GM18505 (cell line): ENCODE results near the gene SESN1.

Experiments used
- ATAC-seq: cut with Tn5 transposase; IDR thresholded peaks from one replicate; pipeline ENCODE4 v1.9.1; 2021; ENCODE audit not compliant: unreplicated experiment
- POLR2A ChIP-seq: IDR thresholded peaks from 4 replicates; pipeline ENCODE4 v1.6.1; 2011; ENCODE audit warnings: borderline replicate concordance; ENCODE audit not compliant: insufficient read depth, insufficient read length; ENCODE audit errors: extremely low read depth

SESN1 gene

DNA sequence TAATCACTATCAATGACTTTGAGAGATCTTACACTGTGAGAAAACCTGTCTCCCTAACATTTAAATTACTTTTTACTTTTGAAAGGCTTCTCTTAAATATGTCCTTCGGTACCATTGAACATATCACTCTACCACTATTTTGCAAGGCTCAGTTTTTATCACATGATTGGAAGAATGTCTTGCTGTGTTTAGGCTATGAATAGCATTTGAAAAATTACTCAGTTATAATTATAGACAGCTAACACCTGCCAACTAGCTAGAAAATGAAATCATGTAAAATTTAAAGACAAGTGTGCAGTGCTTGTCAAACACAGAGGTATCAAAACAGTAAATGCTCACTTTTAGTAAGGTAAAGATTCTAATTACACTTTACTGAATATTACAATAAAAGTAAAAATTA, 11.0 kb downstream of the SESN1 start:
- TF ChIP-seq POLR2A, result no peak
- no peak for ATAC-seq

DNA sequence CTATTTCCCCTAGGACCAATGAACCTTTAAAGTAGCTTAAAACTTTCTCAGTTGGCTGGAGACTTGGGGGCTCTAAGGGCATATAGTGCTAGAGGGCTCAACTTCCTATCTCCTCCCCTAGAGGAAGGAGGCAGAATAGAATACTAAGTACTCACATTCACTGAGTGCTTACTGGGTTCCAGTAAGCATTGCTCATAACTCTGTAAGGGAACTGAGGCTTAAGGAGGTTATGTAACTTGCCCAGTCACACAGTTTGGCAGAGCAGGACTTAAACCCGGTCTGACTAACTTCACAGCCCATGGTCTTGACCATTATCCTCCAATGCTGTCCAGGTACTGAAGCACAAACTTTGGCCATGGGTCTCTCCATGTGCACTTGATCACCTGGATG, 12.5 kb downstream of the SESN1 start:
- no peak for ATAC-seq
- no peak for TF ChIP-seq POLR2A

GRCh38 chr6:109081516-109082187, 13.0 kb downstream of the SESN1 start:
- TF ChIP-seq POLR2A, result no peak
- ATAC-seq, result no peak

DNA sequence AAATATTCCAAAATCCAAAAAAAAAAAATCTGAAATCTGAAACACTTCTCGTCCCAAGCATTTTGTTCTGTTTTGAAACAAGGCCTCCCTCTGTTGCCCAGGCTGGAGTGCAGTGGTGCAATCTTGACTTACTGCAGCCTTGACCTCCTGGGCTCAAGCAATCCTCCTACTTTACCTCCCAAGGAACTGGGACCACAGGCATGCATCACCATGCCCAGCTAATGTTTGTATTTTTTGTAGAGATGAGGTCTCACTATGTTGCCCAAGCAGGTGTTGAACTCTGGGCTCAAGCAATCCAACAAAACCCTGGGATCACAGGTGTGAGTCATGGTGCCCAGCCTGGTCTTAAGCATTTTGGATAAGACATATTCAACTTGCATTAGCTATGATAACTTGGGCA, 13.6 kb downstream of the SESN1 start:
- TF ChIP-seq POLR2A, result no peak
- ATAC-seq, result no peak

DNA sequence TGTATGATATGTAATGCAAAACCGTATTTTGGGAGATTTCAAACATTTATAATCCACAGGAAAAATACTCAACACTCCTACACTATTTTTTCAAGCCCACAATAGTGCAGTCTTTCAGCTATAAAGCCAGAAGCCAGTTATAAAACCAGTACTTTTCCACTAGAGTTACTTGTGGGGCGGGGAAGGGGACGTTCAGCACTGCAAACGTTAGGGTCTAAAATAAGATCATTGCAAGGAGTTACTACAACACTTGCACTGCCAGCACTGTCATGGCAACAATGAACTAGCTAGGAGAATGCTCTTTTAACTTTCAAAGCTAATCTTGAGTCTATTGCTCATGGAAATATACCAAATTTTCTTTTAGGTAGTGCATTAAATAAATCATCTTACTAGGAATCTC, 14.7 kb downstream of the SESN1 start:
- no peak for TF ChIP-seq POLR2A
- no peak for ATAC-seq

- no peak for TF ChIP-seq POLR2A
- no peak for ATAC-seq
Observed at GRCh38 chr6:109076377-109076776, 18.3 kb downstream of the SESN1 start.

DNA sequence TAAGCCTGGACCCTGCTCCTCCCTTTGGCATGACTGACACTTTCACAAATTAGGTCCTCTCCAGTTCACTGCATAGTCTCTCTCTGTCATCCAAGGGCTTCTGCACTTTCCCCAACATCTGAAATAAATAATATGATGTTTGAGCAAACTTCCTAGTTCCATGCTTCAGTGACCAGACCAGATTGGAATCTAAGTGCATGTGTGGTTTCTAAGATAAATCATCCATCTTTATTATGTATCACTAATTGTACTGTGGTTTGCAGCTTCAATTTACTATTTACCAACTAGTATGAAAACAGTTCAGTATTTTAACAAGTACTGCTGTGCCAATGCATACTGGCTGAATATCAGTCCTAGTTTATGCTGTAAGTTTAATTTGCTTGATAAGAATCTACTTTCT, 18.7 kb downstream of the SESN1 start:
- no peak for TF ChIP-seq POLR2A
- no peak for ATAC-seq

DNA sequence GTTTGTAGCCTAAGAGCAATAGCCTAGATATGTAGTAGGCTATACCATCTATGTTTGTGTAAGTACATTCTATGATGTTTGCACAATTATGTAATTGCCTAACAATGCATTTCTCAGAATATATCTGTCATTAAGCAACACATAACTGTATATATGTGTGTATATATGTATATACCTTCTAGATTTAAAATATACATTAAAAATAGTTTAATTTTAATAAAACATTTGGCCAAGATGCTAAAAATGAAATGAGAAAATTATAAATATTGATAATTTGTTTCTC, 20.6 kb downstream of the SESN1 start:
- TF ChIP-seq POLR2A, result no peak
- ATAC-seq, result no peak

DNA sequence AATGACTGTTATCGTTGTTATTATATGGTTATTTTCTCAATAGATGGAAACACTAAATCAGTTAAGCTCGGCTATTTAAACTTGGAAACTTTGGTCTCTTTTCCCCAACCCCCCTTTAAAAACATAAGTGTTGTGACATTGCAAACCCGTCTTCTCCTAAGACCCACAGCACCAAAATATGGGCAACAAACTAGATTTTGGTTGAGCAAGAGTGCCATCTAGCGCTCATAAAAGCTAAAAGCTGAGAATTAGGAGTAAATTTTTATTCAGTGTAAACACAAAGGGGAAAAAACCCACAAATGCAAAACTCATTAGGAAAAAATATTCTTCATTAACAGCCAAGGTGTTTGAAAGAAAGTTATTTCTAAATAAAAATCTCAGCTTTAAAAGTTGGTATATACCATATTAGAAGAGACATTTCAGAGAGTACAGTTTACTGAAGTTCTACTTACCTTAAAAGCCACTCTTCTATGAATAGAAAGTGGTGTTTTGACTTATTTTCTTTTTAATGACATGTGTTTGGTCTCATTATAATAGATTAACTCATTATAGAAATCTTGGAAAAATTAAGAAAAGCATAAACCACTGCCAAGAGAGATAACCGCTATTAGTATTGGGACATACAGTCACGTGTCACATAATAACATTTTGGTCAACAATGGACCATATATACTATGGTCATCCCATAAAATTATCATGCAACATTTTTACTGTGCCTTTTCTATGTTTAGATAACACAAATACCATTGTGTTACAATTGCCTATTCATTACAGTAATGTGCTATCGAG, 21.1 kb downstream of the SESN1 start:
- TF ChIP-seq POLR2A, result no peak

GRCh38 chr6:109071125-109071917, 23.3 kb downstream of the SESN1 start:
- no peak for TF ChIP-seq POLR2A
- no peak for ATAC-seq

More for the DNA sequence above, 21.1 kb downstream of the SESN1 start:
- ATAC-seq, result no peak

DNA sequence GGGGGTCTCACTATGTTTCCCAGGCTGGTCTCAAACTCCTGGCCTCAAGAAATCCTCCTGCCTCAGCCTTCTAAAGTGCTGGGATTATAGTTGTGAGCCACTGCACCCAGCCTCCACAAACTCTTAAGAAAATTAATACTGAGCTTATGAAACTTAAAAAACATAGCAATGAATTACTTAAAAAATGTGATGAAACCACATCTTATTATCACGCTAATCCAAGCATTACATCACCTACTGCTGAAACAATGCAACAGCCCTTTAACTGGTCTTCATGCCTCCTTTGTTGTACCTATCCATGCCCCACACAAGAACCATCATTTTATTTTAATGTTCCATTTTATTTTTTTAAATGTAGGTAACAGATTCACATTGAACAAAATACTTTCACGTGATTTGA, 24.9 kb downstream of the SESN1 start:
- no peak for TF ChIP-seq POLR2A
- ATAC-seq, result no peak

- no peak for TF ChIP-seq POLR2A
- no peak for ATAC-seq
Observed at GRCh38 chr6:109062767-109063352, 31.8 kb downstream of the SESN1 start.

- no peak for ATAC-seq
- TF ChIP-seq POLR2A, result no peak
Observed at GRCh38 chr6:109062216-109062615, 32.4 kb downstream of the SESN1 start.
